ENCODE measurements around the gene SUN2.

DNA sequence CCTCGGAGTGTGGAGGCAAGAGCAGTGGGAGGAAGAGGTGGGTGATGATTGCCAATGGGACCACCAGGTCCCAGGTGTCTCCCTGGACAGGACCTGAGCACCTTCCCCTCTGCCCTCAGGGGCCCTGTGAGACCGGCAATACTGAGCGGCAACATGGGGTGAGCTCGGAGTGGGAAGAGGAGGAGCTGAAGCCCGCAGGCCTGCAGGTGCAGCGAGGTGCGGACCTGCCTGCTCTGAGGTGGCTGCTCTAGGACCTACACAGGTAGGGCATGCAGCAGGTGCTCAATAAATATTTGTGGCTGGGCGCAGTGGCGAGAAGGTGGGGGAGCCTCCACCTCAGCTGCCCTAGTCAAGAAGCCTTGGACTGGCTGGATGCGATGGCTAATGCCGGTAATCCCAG lies 12.2 kb upstream of the SUN2 start:
- no peak for TF ChIP-seq EZH2phosphoT487 (IDR thresholded peaks at IDR 0.05)
- TF ChIP-seq, protein P1, sequence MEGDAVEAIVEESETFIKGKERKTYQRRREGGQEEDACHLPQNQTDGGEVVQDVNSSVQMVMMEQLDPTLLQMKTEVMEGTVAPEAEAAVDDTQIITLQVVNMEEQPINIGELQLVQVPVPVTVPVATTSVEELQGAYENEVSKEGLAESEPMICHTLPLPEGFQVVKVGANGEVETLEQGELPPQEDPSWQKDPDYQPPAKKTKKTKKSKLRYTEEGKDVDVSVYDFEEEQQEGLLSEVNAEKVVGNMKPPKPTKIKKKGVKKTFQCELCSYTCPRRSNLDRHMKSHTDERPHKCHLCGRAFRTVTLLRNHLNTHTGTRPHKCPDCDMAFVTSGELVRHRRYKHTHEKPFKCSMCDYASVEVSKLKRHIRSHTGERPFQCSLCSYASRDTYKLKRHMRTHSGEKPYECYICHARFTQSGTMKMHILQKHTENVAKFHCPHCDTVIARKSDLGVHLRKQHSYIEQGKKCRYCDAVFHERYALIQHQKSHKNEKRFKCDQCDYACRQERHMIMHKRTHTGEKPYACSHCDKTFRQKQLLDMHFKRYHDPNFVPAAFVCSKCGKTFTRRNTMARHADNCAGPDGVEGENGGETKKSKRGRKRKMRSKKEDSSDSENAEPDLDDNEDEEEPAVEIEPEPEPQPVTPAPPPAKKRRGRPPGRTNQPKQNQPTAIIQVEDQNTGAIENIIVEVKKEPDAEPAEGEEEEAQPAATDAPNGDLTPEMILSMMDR (IDR thresholded peaks at IDR 0.05), result no peak
